HFF-Myc (cell line): ENCODE results near the gene CCDC149.

ENCODE experiments used
- DNase-seq: peaks from one replicate; pipeline ENCODE4 v3.0.0-alpha.2; 2011; ENCODE audit warnings: low read depth; ENCODE audit errors: extremely low read depth
- H3K4me3 ChIP-seq: replicated peaks from 2 replicates; pipeline ENCODE4 v1.5.1; 2011; ENCODE audit warnings: low read depth, mild to moderate bottlenecking, control low read depth, low read length
- TF ChIP-seq, protein P1 (sequence below): IDR thresholded peaks from 2 replicates; pipeline ENCODE4 v1.5.1; 2012; ENCODE audit warnings: mild to moderate bottlenecking, low read depth, low read length, control low read depth; ENCODE audit errors: missing control alignments

CCDC149 gene

DNA sequence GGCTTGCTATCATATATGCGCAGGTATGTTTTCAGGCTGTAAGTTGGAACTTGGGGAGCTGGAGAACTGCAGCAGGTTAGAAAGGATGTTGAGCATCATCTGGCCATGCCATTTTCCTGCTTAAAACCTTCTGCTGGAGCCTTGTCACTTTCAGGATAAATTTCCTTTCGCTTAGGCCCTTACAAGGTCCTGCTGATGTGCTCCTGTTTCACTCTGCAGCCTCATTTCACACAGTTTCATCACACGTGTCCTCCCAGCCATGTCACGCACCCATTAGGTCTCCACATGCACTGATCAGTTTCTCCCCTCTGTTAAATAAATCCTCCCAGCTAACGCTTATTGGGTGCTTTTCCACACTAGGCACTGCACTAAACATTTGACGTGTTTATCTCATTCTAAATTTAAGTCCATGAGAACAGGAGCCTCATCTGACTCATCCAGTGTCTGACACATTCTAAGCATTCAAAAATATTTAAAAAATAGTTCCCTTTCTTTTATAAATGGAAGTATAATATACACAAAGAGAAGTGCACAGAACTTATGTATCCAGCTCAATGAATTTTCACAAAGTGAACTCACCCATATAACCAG is 102.9 kb downstream of the CCDC149 start:
- TF ChIP-seq, protein P1, sequence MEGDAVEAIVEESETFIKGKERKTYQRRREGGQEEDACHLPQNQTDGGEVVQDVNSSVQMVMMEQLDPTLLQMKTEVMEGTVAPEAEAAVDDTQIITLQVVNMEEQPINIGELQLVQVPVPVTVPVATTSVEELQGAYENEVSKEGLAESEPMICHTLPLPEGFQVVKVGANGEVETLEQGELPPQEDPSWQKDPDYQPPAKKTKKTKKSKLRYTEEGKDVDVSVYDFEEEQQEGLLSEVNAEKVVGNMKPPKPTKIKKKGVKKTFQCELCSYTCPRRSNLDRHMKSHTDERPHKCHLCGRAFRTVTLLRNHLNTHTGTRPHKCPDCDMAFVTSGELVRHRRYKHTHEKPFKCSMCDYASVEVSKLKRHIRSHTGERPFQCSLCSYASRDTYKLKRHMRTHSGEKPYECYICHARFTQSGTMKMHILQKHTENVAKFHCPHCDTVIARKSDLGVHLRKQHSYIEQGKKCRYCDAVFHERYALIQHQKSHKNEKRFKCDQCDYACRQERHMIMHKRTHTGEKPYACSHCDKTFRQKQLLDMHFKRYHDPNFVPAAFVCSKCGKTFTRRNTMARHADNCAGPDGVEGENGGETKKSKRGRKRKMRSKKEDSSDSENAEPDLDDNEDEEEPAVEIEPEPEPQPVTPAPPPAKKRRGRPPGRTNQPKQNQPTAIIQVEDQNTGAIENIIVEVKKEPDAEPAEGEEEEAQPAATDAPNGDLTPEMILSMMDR, result no peak
- DNase-seq, result no peak
- no peak overlapping the region for H3K4me3 ChIP-seq

DNA sequence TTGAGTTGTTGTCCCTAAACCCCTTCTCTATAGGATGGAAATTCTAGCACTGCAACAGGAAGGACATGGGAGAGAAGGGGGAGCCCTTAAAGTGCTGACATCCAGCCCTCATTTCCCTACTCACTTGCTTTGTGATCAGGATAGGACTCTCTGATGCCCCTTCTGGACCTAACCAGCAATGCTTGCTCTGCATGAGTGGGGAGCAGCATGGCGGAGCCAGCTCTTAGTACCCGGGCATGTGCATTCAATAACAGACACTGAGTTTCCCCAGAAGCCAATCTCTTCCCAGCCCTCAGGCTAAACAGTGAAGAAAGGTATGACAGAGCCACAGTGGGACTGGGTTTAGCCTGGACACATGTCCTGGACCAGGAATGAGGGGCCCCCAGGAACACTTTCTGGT is 103.5 kb downstream of the CCDC149 start:
- no peak overlapping the region for H3K4me3 ChIP-seq
- TF ChIP-seq, protein P1, result peak; percentile 35
- DNase-seq, result no peak

GRCh38 chr4:24808955-24809354 is 103.9 kb downstream of the CCDC149 start:
- TF ChIP-seq, protein P1, result no peak
- no peak overlapping the region for H3K4me3 ChIP-seq
- DNase-seq, result no peak

GRCh38 chr4:24808261-24808660 is 104.6 kb downstream of the CCDC149 start:
- TF ChIP-seq, protein P1, result no peak
- no peak overlapping the region for H3K4me3 ChIP-seq
- no peak for DNase-seq

DNA sequence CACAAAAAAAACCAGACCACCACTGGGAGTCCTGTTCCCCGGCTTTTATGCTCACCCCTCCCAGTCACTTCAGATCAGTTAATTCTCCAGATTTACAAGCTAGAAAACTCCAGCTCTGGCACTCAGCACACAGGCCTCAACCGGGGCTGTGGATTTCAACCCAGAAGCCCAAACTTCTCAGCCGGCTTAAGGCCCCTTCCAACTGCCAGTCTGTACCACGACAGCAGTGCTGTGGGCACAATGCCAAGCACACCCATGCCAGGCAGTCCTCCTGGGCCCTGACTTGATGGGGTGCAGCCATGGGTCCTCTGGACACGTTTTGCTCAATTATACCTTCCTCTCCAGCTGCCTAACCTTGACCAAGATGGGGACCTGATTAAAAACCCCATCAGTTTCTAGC is 105.2 kb downstream of the CCDC149 start:
- DNase-seq, result no peak
- no peak overlapping the region for H3K4me3 ChIP-seq

DNA sequence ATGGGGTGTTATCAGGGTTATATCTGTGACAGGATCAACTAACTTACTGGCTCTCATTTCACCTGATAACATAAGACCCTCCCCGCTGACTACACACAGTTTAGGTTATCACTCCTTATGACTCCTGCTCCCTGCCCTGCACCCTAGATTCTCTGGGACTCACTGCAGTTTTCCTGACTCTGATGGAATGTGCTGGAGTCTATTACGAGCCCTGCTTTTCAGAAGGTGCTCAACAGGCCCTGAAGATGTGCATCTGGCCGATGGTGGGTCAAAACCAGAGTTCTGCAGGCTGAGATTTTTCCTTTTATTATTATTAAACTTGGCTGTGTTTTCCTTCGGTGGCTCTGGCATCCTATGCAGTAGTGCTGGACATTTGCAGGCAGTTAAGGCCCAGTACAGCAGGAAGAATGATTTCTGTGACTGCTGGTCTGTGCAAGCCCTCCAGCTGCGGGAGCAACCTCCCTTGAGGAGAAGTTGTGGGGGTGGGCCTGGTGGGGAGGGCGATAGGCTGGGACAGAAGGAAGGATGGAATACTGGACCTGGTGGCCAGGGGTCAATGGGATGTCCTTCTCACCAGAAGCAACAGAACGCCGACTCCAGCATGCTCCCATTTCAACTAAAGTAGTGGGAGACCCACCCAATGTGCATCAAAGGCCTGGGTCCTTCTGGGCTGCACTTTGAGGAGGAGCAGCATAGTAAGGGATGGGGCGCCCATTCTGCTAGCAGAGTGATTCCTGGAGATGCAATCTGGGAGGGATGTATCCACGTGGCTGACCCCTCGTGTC is 106.4 kb downstream of the CCDC149 start:
- TF ChIP-seq, protein P1, result no peak
- no peak for DNase-seq
- H3K4me3 ChIP-seq, result no peak overlapping the region

More for the DNA sequence above, 105.2 kb downstream of the CCDC149 start:
- TF ChIP-seq, protein P1, result no peak
